Measurements from ENCODE around the gene MCC.

DNA sequence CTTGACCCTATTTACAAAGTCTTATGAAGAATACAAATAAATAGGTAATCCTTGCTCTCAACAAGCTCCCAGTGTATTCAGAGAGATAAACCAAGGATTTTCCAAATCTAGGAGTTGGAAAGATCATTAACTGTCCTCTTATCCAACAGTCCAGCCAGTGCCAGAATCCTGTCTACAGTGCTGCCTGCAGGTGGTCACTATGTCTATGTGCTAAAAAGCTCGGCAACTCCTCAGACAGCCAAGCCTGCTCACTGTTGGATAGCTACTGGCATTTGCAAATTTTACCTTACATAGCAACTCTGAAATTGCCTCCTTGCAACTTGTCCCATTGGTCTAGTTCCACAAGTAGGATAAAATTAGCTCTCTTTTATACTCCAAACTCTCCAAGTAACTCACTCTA lies 324.2 kb downstream of the MCC start:
- TF ChIP-seq, protein P1, sequence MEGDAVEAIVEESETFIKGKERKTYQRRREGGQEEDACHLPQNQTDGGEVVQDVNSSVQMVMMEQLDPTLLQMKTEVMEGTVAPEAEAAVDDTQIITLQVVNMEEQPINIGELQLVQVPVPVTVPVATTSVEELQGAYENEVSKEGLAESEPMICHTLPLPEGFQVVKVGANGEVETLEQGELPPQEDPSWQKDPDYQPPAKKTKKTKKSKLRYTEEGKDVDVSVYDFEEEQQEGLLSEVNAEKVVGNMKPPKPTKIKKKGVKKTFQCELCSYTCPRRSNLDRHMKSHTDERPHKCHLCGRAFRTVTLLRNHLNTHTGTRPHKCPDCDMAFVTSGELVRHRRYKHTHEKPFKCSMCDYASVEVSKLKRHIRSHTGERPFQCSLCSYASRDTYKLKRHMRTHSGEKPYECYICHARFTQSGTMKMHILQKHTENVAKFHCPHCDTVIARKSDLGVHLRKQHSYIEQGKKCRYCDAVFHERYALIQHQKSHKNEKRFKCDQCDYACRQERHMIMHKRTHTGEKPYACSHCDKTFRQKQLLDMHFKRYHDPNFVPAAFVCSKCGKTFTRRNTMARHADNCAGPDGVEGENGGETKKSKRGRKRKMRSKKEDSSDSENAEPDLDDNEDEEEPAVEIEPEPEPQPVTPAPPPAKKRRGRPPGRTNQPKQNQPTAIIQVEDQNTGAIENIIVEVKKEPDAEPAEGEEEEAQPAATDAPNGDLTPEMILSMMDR (conservative IDR thresholded peaks at IDR 0.05), result no peak
- no peak for TF ChIP-seq ZFX (IDR thresholded peaks at IDR 0.05)
